OCI-LY3 (cell line): ENCODE results near the gene ZGRF1.

ENCODE experiments used
- CTCF ChIP-seq: fragments of 200-600, 300-600 bp; sonication (generic); IDR thresholded peaks from 2 replicates; pipeline ENCODE4 v1.5.1; 2014; ENCODE audit warnings: antibody characterized with exemption, low read length, low read depth
- EZH2phosphoT487 ChIP-seq: fragments of 200-600 bp; shearing (Covaris generic); IDR thresholded peaks from 2 replicates; pipeline ENCODE4 v1.6.1; 2018; ENCODE audit warnings: antibody characterized with exemption, mixed run types, low read depth

GRCh38 chr4:112677519-112678091, 40.9 kb upstream of the ZGRF1 start:
- TF ChIP-seq CTCF (no peak), EZH2phosphoT487 (no peak)
